KMS-11 (cell line): ENCODE results near the gene IFTAP.
"Not testable (repeated sequence)": the region's sequence is repeated elsewhere in the genome, so short reads cannot be mapped to it uniquely, and the experiment has no call there.

Experiments
- H2AFZ ChIP-seq: fragments of 200-600 bp; sonication (generic); 2 replicates; pipeline ENCODE4 v1.6.1; 2016; ENCODE audit warnings: antibody characterized with exemption, mixed run types, low read depth
- H3K27ac ChIP-seq: fragments of 200-600 bp; sonication (generic); 2 replicates; pipeline ENCODE4 v1.6.1; 2016; ENCODE audit warnings: mild to moderate bottlenecking, mixed run types
- H3K27me3 ChIP-seq: fragments of 200-600 bp; sonication (generic); 2 replicates; pipeline ENCODE4 v1.6.1; 2017; ENCODE audit warnings: mild to moderate bottlenecking, low read depth, mixed run types, moderate library complexity; ENCODE audit not compliant: insufficient read depth
- H3K36me3 ChIP-seq: fragments of 200-600 bp; sonication (generic); 2 replicates; pipeline ENCODE4 v1.6.1; 2017; ENCODE audit warnings: mild to moderate bottlenecking, mixed run types; ENCODE audit not compliant: insufficient read depth
- H3K4me1 ChIP-seq: fragments of 200-600 bp; sonication (generic); 2 replicates; pipeline ENCODE4 v1.6.1; 2016; ENCODE audit warnings: mild to moderate bottlenecking, low read depth, mixed run types; ENCODE audit not compliant: poor library complexity, severe bottlenecking
- H3K4me2 ChIP-seq: fragments of 200-600 bp; sonication (generic); 2 replicates; pipeline ENCODE4 v1.7.0; 2016; ENCODE audit warnings: mild to moderate bottlenecking, mixed run types
- H3K4me3 ChIP-seq: fragments of 200-600 bp; sonication (generic); IDR thresholded peaks from 2 replicates; pipeline ENCODE4 v1.6.1; 2017; ENCODE audit warnings: low read depth, low read length, mixed read lengths; ENCODE audit not compliant: insufficient read depth
- H3K79me2 ChIP-seq: fragments of 200-600 bp; sonication (generic); 2 replicates; pipeline ENCODE4 v1.6.1; 2016; ENCODE audit warnings: low read depth, mixed run types; ENCODE audit not compliant: insufficient read depth
- H3K9ac ChIP-seq: fragments of 200-600 bp; sonication (generic); 2 replicates; pipeline ENCODE4 v1.6.1; 2016; ENCODE audit warnings: mild to moderate bottlenecking, mixed run types
- H4K20me1 ChIP-seq: fragments of 200-600 bp; sonication (generic); 2 replicates; pipeline ENCODE4 v1.6.1; 2016; ENCODE audit warnings: mild to moderate bottlenecking, mixed run types; ENCODE audit not compliant: insufficient read depth
- CTCF ChIP-seq: fragments of 200-600 bp; sonication (generic); conservative IDR thresholded peaks from 2 replicates; pipeline ENCODE4 v1.6.1; 2017; ENCODE audit warnings: low read depth, mild to moderate bottlenecking, antibody characterized with exemption, low read length, moderate library complexity, mixed read lengths

The IFTAP gene

GRCh38 chr11:36638556-36638955, 44.3 kb downstream of the IFTAP start:
- no peaks in the 10 kb centered on the region for H4K20me1 ChIP-seq
- H3K36me3 ChIP-seq: no peaks in the 10 kb centered on the region
- H2AFZ ChIP-seq: no peak overlapping the region
- H3K27me3 ChIP-seq: no peaks in the 10 kb centered on the region
- no peaks in the 10 kb centered on the region for H3K79me2 ChIP-seq
- H3K27ac ChIP-seq: no peak overlapping the region
- no peak overlapping the region for H3K4me3 ChIP-seq
- no peak overlapping the region for H3K9ac ChIP-seq
- H3K4me2 ChIP-seq: no peak overlapping the region
- no peak for TF ChIP-seq CTCF
- H3K4me1 ChIP-seq: no peaks in the 10 kb centered on the region

- no peaks in the 10 kb centered on the region for H4K20me1 ChIP-seq
- no peak overlapping the region for H3K9ac ChIP-seq
- no peak overlapping the region for H3K27ac ChIP-seq
- H3K36me3 ChIP-seq: no peaks in the 10 kb centered on the region
- no peak overlapping the region for H3K4me3 ChIP-seq
- H3K27me3 ChIP-seq: no peaks in the 10 kb centered on the region
- H3K4me1 ChIP-seq: no peaks in the 10 kb centered on the region
- H3K4me2 ChIP-seq: no peak overlapping the region
- TF ChIP-seq CTCF: no peak
- no peaks in the 10 kb centered on the region for H3K79me2 ChIP-seq
- no peak overlapping the region for H2AFZ ChIP-seq
These were observed 63.4 kb downstream of the IFTAP start for GRCh38 chr11:36657610-36658267.

- not testable (repeated sequence) for H3K9ac ChIP-seq, H3K4me2 ChIP-seq, H2AFZ ChIP-seq, H3K36me3 ChIP-seq, H3K79me2 ChIP-seq, H3K27ac ChIP-seq, H3K27me3 ChIP-seq, H4K20me1 ChIP-seq, H3K4me3 ChIP-seq, H3K4me1 ChIP-seq
These were observed 67.1 kb downstream of the IFTAP start for GRCh38 chr11:36661359-36661758.

- TF ChIP-seq CTCF: peak; percentile 93
- H3K27me3 ChIP-seq: no peaks in the 10 kb centered on the region
- no peaks in the 10 kb centered on the region for H4K20me1 ChIP-seq
- H3K4me1 ChIP-seq: no peaks in the 10 kb centered on the region
- H3K9ac ChIP-seq: no peak overlapping the region
- no peak overlapping the region for H3K4me3 ChIP-seq
- no peaks in the 10 kb centered on the region for H3K79me2 ChIP-seq
- H3K4me2 ChIP-seq: no peak overlapping the region
- H2AFZ ChIP-seq: no peak overlapping the region
- H3K36me3 ChIP-seq: no peaks in the 10 kb centered on the region
- H3K27ac ChIP-seq: no peak overlapping the region
These were observed 78.6 kb downstream of the IFTAP start for GRCh38 chr11:36672815-36673450.

- H3K27me3 ChIP-seq, H4K20me1 ChIP-seq, H3K27ac ChIP-seq, H3K79me2 ChIP-seq, H3K9ac ChIP-seq, H3K4me3 ChIP-seq, H3K4me1 ChIP-seq, H3K4me2 ChIP-seq, H3K36me3 ChIP-seq, H2AFZ ChIP-seq: not testable (repeated sequence)
These were observed 85.2 kb downstream of the IFTAP start for GRCh38 chr11:36679547-36679946.
